Activated CD4-positive, alpha-beta T cell treated with anti-CD3 and anti-CD28 coated beads, Interleukin-2, amount 10 ng/mL, durations not matched to agents 7 days and 5 days (primary cell): ENCODE data around the gene E2F6. TPM values are rescaled to one million over a fixed set of nuclear protein-coding genes. Genes with fewer than 3 reads are reported as not detected.

ENCODE experiments used
- CTCF ChIA-PET: fragments of 350-600 bp; sonication (Branson Sonifier 250); formaldehyde crosslinking; loops from one replicate; lab custom pipeline; 2021; ENCODE audit warnings: antibody characterized with exemption; lab: Charles Lee
- POLR2A ChIA-PET: fragments of 350-600 bp; sonication (Branson Sonifier 250); formaldehyde crosslinking; loops from one replicate; lab custom pipeline; 2021; ENCODE audit warnings: antibody characterized with exemption; lab: Charles Lee
- DNase-seq: peaks from one replicate; pipeline ENCODE4 v3.0.0-alpha.2; 2020
- H3K27ac Mint-ChIP-seq: one replicate; pipeline ENCODE4 v1.8.0; 2021; ENCODE audit warnings: mild to moderate bottlenecking, moderate library complexity, mixed read lengths
- H3K27me3 Mint-ChIP-seq: one replicate; pipeline ENCODE4 v1.8.0; 2021; ENCODE audit warnings: mixed read lengths
- H3K36me3 Mint-ChIP-seq: one replicate; pipeline ENCODE4 v1.8.0; 2021; ENCODE audit warnings: low read depth, mixed read lengths
- H3K4me1 Mint-ChIP-seq: one replicate; pipeline ENCODE4 v1.8.0; 2021; ENCODE audit warnings: mixed read lengths
- H3K4me3 Mint-ChIP-seq: one replicate; pipeline ENCODE4 v1.8.0; 2021; ENCODE audit warnings: mild to moderate bottlenecking, moderate library complexity, mixed read lengths
- H3K9me3 Mint-ChIP-seq: one replicate; pipeline ENCODE4 v1.8.0; 2021; ENCODE audit warnings: mixed read lengths
- total RNA-seq, 2 experiments: library from RNA; stranded (reverse); gene quantifications; one replicate each; pipeline ENCODE4 v1.2.3, GENCODE V29; 2021

E2F6 gene
- total RNA-seq: 1 to 10 TPM; 6.6 to 7.3 TPM

GRCh38 chr2:11465485-11466306 is at the start of gene E2F6:
TSS of gene E2F6 (minus strand) at chr2:11466161. CDS start at chr2:11465879, 282 bp downstream.
- peaks cover 6% of the 10 kb centered on the region for H3K36me3 Mint-ChIP-seq
- no peaks in the 10 kb centered on the region for H3K9me3 Mint-ChIP-seq
- H3K4me3 Mint-ChIP-seq: peak within 1 kb of the TSS; percentile 92
- no peaks in the 10 kb centered on the region for H3K27me3 Mint-ChIP-seq
- CTCF ChIA-PET: interaction anchor here (0.6 to 2.4 kb wide), 5 partner anchors 9 to 648 kb away, joined by 3 to 12 read pairs (median 3); a partner anchor contains a TSS
- peak within 1 kb of the TSS; percentile 86 for H3K27ac Mint-ChIP-seq
- peaks cover 26% of the 10 kb centered on the region for H3K4me1 Mint-ChIP-seq
- POLR2A ChIA-PET: no interaction called here
- peak; percentile 83 for DNase-seq

- POLR2A ChIA-PET: no interaction called here
- H3K27me3 Mint-ChIP-seq: peaks cover 2% of the 10 kb centered on the region
- no peak overlapping the region for H3K4me3 Mint-ChIP-seq
- DNase-seq: no peak
- no peak overlapping the region for H3K27ac Mint-ChIP-seq
- no peaks in the 10 kb centered on the region for H3K36me3 Mint-ChIP-seq
- CTCF ChIA-PET: no interaction called here
- no peaks in the 10 kb centered on the region for H3K4me1 Mint-ChIP-seq
- no peaks in the 10 kb centered on the region for H3K9me3 Mint-ChIP-seq
Observed at GRCh38 chr2:11515490-11515981, 49.6 kb upstream of the E2F6 start.

- no peaks in the 10 kb centered on the region for H3K4me1 Mint-ChIP-seq
- H3K36me3 Mint-ChIP-seq: no peaks in the 10 kb centered on the region
- no peak for DNase-seq
- no peaks in the 10 kb centered on the region for H3K9me3 Mint-ChIP-seq
- H3K4me3 Mint-ChIP-seq: no peak overlapping the region
- H3K27me3 Mint-ChIP-seq: peaks cover 2% of the 10 kb centered on the region
- POLR2A ChIA-PET: no interaction called here
- no peak overlapping the region for H3K27ac Mint-ChIP-seq
- CTCF ChIA-PET: no interaction called here
Observed at GRCh38 chr2:11514904-11515303, 48.9 kb upstream of the E2F6 start.

GRCh38 chr2:11514081-11514730 is 48.2 kb upstream of the E2F6 start:
- Mint-ChIP-seq H3K9me3 (no peaks in the 10 kb centered on the region), H3K4me1 (no peaks in the 10 kb centered on the region), H3K36me3 (no peaks in the 10 kb centered on the region), H3K4me3 (no peak overlapping the region), H3K27ac (no peak overlapping the region), H3K27me3 (peaks cover 2% of the 10 kb centered on the region)
- POLR2A ChIA-PET: no interaction called here
- DNase-seq: no peak
- CTCF ChIA-PET: no interaction called here

- Mint-ChIP-seq H3K27me3 (peaks cover 2% of the 10 kb centered on the region), H3K36me3 (no peaks in the 10 kb centered on the region), H3K27ac (no peak overlapping the region), H3K9me3 (no peaks in the 10 kb centered on the region), H3K4me1 (no peaks in the 10 kb centered on the region), H3K4me3 (no peak overlapping the region)
- POLR2A ChIA-PET: no interaction called here
- no peak for DNase-seq
- CTCF ChIA-PET: interaction anchor here (1.8 kb wide), 1 partner anchor 71 kb away, joined by 5 read pairs; no protein-coding TSS in a partner anchor
Observed at GRCh38 chr2:11513319-11513718, 47.4 kb upstream of the E2F6 start.

- Mint-ChIP-seq H3K4me1 (no peaks in the 10 kb centered on the region), H3K27ac (no peak overlapping the region), H3K36me3 (no peaks in the 10 kb centered on the region), H3K9me3 (no peaks in the 10 kb centered on the region), H3K27me3 (peaks cover 2% of the 10 kb centered on the region), H3K4me3 (no peak overlapping the region)
- DNase-seq: no peak
- POLR2A ChIA-PET: no interaction called here
- CTCF ChIA-PET: interaction anchor here (0.6 to 1.8 kb wide), 2 partner anchors 72 to 234 kb away, joined by 3 to 5 read pairs; no protein-coding TSS in a partner anchor
Observed at GRCh38 chr2:11512431-11512830, 46.5 kb upstream of the E2F6 start.

GRCh38 chr2:11509657-11510360 is 43.8 kb upstream of the E2F6 start:
- Mint-ChIP-seq H3K27me3 (peaks cover 1% of the 10 kb centered on the region), H3K4me1 (no peaks in the 10 kb centered on the region), H3K4me3 (no peak overlapping the region), H3K9me3 (no peaks in the 10 kb centered on the region), H3K27ac (no peak overlapping the region), H3K36me3 (no peaks in the 10 kb centered on the region)
- CTCF ChIA-PET: no interaction called here
- POLR2A ChIA-PET: no interaction called here
- no peak for DNase-seq

- no peak for DNase-seq
- ChIA-PET CTCF (no interaction called here), POLR2A (no interaction called here)
- H3K27ac Mint-ChIP-seq: no peak overlapping the region
- no peaks in the 10 kb centered on the region for H3K36me3 Mint-ChIP-seq
- no peak overlapping the region for H3K4me3 Mint-ChIP-seq
- H3K4me1 Mint-ChIP-seq: no peaks in the 10 kb centered on the region
- H3K9me3 Mint-ChIP-seq: peaks cover 4% of the 10 kb centered on the region
- H3K27me3 Mint-ChIP-seq: peaks cover 2% of the 10 kb centered on the region
Observed at GRCh38 chr2:11508279-11508678, 42.3 kb upstream of the E2F6 start.

- ChIA-PET POLR2A (no interaction called here), CTCF (no interaction called here)
- peaks cover 5% of the 10 kb centered on the region for H3K9me3 Mint-ChIP-seq
- no peak overlapping the region for H3K27ac Mint-ChIP-seq
- H3K36me3 Mint-ChIP-seq: no peaks in the 10 kb centered on the region
- no peaks in the 10 kb centered on the region for H3K4me1 Mint-ChIP-seq
- no peak for DNase-seq
- H3K4me3 Mint-ChIP-seq: no peak overlapping the region
- peaks cover 2% of the 10 kb centered on the region for H3K27me3 Mint-ChIP-seq
Observed at GRCh38 chr2:11507517-11507916, 41.6 kb upstream of the E2F6 start.

GRCh38 chr2:11506611-11506969 is 40.6 kb upstream of the E2F6 start:
- H3K36me3 Mint-ChIP-seq: no peaks in the 10 kb centered on the region
- no peak overlapping the region for H3K27ac Mint-ChIP-seq
- peaks cover 2% of the 10 kb centered on the region for H3K27me3 Mint-ChIP-seq
- H3K4me3 Mint-ChIP-seq: no peak overlapping the region
- H3K4me1 Mint-ChIP-seq: no peaks in the 10 kb centered on the region
- DNase-seq: no peak
- CTCF ChIA-PET: no interaction called here
- POLR2A ChIA-PET: no interaction called here
- peaks cover 5% of the 10 kb centered on the region for H3K9me3 Mint-ChIP-seq

- DNase-seq: no peak
- Mint-ChIP-seq H3K27ac (no peak overlapping the region), H3K9me3 (peaks cover 5% of the 10 kb centered on the region), H3K4me1 (peaks cover 2% of the 10 kb centered on the region), H3K27me3 (peaks cover 2% of the 10 kb centered on the region), H3K36me3 (no peaks in the 10 kb centered on the region), H3K4me3 (no peak overlapping the region)
- POLR2A ChIA-PET: no interaction called here
- CTCF ChIA-PET: no interaction called here
Observed at GRCh38 chr2:11505652-11506610, 40.0 kb upstream of the E2F6 start.

GRCh38 chr2:11503354-11503927 is 37.5 kb upstream of the E2F6 start:
- POLR2A ChIA-PET: no interaction called here
- Mint-ChIP-seq H3K9me3 (peaks cover 5% of the 10 kb centered on the region), H3K27me3 (peaks cover 9% of the 10 kb centered on the region), H3K36me3 (no peaks in the 10 kb centered on the region), H3K4me1 (peaks cover 8% of the 10 kb centered on the region), H3K4me3 (no peak overlapping the region), H3K27ac (no peak overlapping the region)
- CTCF ChIA-PET: no interaction called here
- no peak for DNase-seq
